GM21576 (cell line): Measurements from ENCODE around the gene LLGL2.

Experiments used
- ATAC-seq: cut with Tn5 transposase; IDR thresholded peaks from one replicate; pipeline ENCODE4 v1.9.1; 2021; ENCODE audit warnings: mild to moderate bottlenecking, moderate library complexity; ENCODE audit not compliant: unreplicated experiment

The LLGL2 gene

DNA sequence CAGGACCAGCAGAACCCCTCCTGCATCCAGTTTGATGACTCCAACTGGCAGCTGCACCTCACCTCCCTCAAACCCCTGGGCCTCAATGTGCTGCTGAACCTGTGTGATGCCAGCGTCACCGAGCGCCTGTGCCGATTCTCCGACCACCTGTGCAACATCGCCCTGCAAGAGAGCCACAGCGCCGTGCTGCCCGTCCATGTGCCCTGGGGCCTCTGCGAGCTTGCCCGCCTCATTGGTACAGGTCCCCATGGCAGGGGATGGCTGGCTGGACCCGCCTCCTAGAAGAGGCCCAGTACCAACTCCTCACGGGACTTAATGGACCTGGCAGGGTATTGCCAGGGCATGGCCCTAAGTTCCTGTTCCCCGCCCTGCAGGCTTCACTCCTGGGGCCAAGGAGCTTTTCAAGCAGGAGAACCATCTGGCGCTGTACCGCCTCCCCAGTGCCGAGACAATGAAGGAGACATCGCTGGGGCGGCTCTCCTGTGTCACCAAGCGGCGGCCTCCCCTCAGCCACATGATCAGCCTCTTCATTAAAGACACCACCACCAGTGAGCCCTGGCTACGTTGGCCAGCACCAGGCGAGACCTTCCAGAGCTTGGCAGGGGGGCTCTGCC lies 32.8 kb upstream of the LLGL2 start:
- no peak for ATAC-seq

GRCh38 chr17:75493476-75494129 lies 31.9 kb upstream of the LLGL2 start:
- no peak for ATAC-seq

DNA sequence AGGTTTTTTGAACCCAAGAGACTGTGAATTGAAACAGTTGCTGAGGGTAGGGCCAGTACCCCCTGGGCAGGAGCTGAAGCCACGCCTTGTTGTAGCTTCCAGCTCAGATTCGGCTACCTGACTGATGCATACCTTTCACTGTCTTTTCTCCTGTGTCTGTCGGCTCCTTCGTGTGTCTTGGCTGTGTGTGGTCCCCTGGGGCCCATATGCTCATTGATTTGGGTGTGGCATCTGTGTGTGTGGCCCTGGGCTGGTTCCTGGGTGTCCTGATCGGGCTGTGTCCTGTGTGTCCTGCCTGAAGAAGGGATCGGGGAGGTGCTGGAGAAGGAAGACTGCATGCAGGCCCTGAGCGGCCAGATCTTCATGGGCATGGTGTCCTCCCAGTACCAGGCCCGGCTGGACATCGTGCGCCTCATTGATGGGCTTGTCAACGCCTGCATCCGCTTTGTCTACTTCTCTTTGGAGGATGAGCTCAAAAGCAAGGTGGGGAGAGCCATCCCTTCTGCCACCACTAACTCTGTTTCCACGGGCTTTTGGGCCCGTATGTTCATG lies 31.1 kb upstream of the LLGL2 start:
- no peak for ATAC-seq

DNA sequence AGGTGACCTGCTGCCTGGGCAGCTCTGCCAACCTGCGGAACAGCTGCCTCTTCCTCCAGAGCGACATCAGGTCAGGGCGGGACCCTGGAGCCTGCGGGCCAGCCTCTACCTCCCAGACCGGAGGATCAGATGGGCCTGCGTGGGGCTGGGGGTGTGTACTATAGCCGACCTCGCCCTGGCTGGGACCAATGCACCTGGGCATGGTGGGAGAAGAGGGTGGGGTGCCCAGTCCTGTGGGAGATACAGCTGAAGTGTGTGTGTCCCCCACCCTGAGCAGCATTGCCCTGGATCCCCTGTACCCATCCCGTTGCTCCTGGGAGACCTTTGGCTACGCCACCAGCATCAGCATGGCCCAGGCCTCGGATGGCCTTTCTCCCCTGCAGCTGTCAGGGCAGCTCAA lies 29.5 kb upstream of the LLGL2 start:
- no peak for ATAC-seq

DNA sequence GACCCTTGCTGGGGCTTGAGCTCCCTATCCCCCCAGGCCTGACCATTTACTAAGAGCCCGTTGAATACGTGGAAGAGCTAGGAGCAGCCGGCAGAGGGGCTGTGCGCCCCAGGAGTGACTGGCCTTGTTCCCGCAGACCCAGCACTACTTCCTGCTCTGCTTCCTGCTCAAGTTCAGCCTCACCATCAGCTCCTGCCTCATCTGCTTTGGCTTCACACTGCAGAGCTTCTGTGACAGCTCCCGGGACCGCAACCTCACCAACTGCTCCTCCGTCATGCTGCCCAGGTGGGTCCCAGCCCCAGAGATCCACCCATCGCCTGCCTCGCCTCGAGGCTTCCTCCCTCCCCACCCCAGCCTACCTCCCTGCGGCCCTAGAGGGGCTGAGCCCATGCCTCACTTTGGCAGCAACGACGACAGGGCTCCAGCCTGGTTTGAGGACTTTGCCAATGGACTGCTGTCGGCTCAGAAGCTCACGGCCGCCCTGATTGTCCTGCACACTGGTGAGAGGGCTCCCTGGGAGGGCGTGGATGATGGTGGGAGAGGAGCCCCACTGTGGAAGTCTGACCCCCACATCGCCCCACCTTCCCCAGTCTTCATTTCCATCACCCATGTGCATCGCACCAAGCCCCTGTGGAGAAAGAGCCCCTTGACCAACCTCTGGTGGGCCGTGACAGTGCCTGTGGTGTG lies 27.3 kb upstream of the LLGL2 start:
- ATAC-seq: no peak

- ATAC-seq: no peak
Observed at GRCh38 chr17:75498726-75499213, 26.7 kb upstream of the LLGL2 start.

DNA sequence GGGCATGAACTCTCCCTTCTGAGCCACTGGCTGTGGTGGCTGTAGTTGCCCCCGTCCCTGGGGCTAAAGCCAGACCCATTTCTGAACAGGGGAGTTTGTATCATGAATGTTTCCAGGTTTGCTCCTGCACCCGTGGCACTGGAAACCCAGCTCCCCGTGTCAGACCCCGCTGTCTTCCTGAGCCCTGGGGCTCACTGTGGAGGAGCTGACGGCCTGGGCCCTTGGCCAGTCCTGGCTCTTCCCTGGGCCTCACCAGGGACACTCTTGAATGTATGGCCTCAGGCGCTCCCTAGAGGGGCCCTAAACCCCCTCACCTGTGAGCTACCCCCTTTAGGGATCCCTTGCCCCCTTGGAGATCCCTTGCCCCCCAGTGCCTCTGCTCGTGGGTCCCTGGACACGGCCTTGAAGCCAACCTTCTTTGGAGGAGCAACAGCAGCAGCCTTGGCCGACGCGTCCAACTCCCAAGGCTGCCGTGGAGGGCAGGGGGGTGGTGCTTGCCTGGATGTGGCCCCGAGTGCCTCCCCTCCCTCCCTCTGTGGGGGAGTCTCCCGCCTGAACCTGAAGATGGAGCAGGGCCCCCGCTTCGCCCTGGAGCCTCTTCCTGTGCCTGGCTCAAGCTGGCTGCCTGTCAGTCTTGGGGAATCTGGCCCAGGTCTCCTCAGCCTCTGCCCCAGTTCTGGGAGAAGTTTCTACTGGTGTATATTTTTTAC lies 26.0 kb upstream of the LLGL2 start:
- ATAC-seq: no peak

GRCh38 chr17:75500419-75501216 lies 24.9 kb upstream of the LLGL2 start:
- ATAC-seq: no peak

GRCh38 chr17:75501378-75502071 lies 24.0 kb upstream of the LLGL2 start:
- ATAC-seq: no peak

DNA sequence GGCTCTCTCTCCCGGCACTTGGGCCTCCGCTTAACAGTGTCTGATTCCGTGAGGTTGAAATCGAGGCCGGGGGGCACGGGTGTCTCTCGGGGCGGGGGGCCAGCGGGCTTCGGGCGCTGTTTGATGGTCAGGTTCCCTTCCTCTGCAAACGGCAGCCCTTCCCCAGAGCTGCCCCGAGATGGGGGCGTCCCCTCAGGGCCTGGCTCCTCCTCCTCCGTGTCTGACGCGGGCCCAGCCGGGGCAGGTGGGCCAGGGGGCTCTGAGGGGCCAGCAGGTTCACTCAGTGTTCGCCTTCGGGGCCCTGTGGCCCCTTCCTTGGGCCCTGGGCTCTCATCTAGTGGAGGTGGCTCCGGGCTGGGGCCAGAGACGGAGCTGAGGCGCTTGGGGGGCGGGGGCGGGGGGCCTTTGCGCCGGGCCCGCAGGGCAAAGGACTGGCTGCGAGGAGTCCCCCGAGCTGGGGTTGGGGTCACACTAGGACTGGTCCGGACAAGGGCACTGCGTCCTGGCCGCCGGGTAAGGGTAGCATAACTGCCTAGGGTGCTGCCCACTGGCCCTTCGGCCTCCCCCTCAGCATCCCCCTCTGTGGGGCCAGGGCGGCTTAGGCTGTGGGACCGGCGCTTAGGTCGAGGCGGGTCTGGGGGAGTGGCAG lies 23.3 kb upstream of the LLGL2 start:
- ATAC-seq: no peak

- no peak for ATAC-seq
Observed at GRCh38 chr17:75502721-75503329, 22.7 kb upstream of the LLGL2 start.

GRCh38 chr17:75503337-75503950 lies 22.1 kb upstream of the LLGL2 start:
- no peak for ATAC-seq

DNA sequence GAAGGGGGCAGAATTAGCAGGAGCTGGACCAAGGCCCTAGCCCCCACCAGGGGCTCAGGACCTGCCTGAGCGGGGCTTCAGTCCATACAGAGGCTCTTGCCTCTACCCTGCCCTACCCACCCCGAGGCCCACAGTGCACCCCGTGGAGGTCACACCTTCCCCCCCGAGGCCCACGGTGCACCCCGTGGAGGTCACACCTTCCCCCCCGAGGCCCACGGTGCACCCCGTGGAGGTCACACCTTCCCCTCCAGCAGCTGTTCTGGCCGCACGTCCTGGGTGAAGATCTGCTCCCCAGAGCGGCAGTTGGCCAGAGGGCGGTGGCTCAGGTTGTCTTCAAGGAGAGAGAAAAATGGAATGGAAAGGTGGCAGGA lies 21.5 kb upstream of the LLGL2 start:
- no peak for ATAC-seq

GRCh38 chr17:75504347-75505151 lies 20.9 kb upstream of the LLGL2 start:
- no peak for ATAC-seq

DNA sequence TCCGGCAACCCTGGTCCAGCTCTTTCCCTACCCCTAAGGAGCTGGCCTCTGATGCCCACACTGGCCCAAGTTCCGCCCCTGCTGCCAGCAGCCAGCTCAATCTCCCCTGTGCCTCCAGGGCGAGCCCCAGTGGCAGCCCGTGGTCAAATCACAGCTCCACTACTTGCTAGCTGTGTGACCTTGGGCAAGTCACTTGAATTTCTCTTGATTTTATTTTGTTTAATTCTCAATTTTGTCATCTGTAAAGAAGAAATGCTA lies 20.4 kb upstream of the LLGL2 start:
- ATAC-seq: no peak

- ATAC-seq: no peak
Observed at GRCh38 chr17:75505640-75506039, 19.9 kb upstream of the LLGL2 start.

DNA sequence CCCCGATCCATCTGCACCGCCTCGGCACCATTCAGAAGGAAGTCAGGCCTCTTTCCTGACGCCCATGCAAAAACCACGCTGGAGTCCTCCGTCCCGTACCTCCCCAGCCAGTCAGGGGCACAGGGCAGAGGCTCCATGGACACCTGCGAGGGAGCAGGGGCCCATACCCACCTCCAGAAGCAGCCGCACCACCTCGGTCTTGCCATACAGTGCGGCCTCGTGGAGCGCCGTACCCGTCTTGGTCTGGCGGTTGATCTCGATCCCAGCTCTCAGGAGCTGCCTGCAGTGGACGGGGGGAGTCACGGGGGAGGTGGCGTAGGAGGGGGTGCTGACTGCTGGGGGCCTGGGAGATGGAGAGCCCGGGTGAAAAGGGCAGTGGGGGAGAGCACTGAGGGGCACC lies 19.4 kb upstream of the LLGL2 start:
- ATAC-seq: no peak

DNA sequence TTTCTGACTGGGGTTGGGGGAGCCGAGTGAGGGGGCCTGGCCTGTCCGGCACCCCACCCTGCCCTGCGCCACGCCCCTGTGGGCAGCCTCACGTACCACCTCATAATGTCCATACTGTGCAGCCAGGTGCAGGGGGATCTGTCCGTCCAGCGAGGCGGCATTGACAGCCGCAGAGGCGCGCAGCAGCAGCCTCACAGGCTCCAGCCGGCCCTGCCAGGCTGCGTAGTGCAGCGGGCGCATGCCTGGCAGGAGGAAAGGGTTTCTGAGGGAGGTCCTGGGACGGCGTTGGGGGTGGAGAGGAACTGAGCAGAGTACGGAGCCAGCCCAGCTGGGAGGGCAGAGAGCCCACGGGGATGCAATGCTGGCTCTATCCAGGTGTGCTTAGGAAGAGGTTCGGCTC lies 18.6 kb upstream of the LLGL2 start:
- ATAC-seq: no peak
